ENCODE measurements around the gene CLDN16. TPM values are rescaled to one million over a fixed set of nuclear protein-coding genes. Genes with fewer than 3 reads are reported as not detected.

The CLDN16 gene
- total and polyA plus RNA-seq, 2 experiments from 2014 or later: 0.11 TPM; not detected in 1

DNA sequence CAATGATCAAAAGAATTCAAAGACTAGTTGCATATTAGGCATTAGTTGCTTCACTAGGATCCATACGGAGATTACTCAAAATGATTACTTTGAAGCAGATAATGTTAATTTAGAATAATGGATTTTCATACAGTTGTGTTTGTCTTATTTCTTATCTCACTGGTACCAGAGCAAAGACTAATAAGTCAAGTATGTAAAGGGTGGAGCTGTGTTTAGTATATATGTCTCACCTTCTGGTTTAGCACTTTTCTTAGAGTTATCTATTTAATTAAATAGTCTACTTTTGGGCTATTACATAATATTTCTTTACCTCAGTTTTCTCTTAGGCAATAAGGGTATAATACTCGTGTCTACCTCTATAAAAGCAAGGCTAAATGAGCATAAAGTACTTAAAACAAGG is 42.9 kb downstream of the CLDN16 start:
- no peaks in the 10 kb centered on the region for H3K9me2 ChIP-seq (ENCODE audit: insufficient read depth)
- no peak for DNase-seq
- TF ChIP-seq EZH2phosphoT487 (IDR thresholded peaks at IDR 0.05; ENCODE audit: insufficient read depth, low read depth): no peak
- no peak overlapping the region for H3K9ac ChIP-seq
- H3K79me2 ChIP-seq (ENCODE audit: insufficient read depth): no peaks in the 10 kb centered on the region
- H3K27me3 ChIP-seq (replicated peaks; ENCODE audit: insufficient read depth): no peaks in the 10 kb centered on the region
- H3F3A ChIP-seq (ENCODE audit: insufficient read depth): 0 out of 2 replicates have a peak, but pooled peaks cover 10% of the 10 kb centered on the region
- WGBS, 2 experiments (ENCODE audit: low coverage in 1 of 2, low lambda C conversion rate in 2 of 2, missing lambda C conversion rate in 2 of 2): 88 to 91% methylated on average over 2 of the region's 2 CpGs
- H3K4me3 ChIP-seq: no peak overlapping the region
- H2AFZ ChIP-seq: no peak overlapping the region
- in situ Hi-C loops (cut with MboI): loop anchor here (25.0 kb wide), 1 partner anchor 469 kb away; no protein-coding TSS in a partner anchor
- no peak overlapping the region for H3K4me2 ChIP-seq (ENCODE audit: unreplicated experiment)
- no peaks in the 10 kb centered on the region for H3K9me3 ChIP-seq (ENCODE audit: low read depth)
- H3K4me1 ChIP-seq (ENCODE audit: insufficient read depth): peaks cover 18% of the 10 kb centered on the region
- no peaks in the 10 kb centered on the region for H4K20me1 ChIP-seq (ENCODE audit: insufficient read depth)
- no peak overlapping the region for H3K27ac ChIP-seq
- H3K36me3 ChIP-seq (ENCODE audit: low read depth): no peaks in the 10 kb centered on the region

DNA sequence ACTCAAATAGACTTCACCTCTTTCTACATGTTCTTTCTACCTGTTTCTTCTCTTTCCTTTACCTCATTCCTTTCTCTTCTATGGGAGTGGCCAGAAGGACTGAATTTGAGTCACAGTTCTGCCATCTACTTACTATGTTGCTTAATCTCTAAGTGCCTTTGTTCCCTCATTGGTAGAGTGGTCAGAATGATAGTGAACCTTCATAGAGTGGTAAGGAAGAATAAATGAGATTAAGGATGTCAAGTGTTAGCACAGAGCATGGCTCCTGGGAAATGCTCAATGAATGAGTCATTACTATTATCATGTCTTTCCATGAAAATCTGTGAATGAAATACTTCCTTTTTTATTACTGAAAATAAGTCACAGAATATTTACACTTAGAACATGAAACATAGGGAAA is 44.3 kb downstream of the CLDN16 start:
- Histone ChIP-seq H3K4me2 (ENCODE audit: unreplicated experiment) (no peak overlapping the region), H3K36me3 (ENCODE audit: low read depth) (no peaks in the 10 kb centered on the region), H4K20me1 (ENCODE audit: insufficient read depth) (no peaks in the 10 kb centered on the region), H3K9me2 (ENCODE audit: insufficient read depth) (no peaks in the 10 kb centered on the region), H2AFZ (no peak overlapping the region), H3K4me3 (no peak overlapping the region), H3K79me2 (ENCODE audit: insufficient read depth) (no peaks in the 10 kb centered on the region), H3F3A (ENCODE audit: insufficient read depth) (0 out of 2 replicates have a peak, but pooled peaks cover 10% of the 10 kb centered on the region), H3K9ac (no peak overlapping the region), H3K27ac (no peak overlapping the region), H3K27me3 (replicated peaks; ENCODE audit: insufficient read depth) (no peaks in the 10 kb centered on the region), H3K4me1 (ENCODE audit: insufficient read depth) (peaks cover 18% of the 10 kb centered on the region), H3K9me3 (ENCODE audit: low read depth) (no peaks in the 10 kb centered on the region)
- TF ChIP-seq EZH2phosphoT487 (IDR thresholded peaks at IDR 0.05; ENCODE audit: insufficient read depth, low read depth): no peak
- no peak for TF ChIP-seq EZH2 (IDR thresholded peaks at IDR 0.05; ENCODE audit: insufficient read depth, poor library complexity, severe bottlenecking)
- in situ Hi-C loops (cut with MboI): loop anchor here (25.0 kb wide), 1 partner anchor 470 kb away; no protein-coding TSS in a partner anchor
- DNase-seq: peak; percentile 51

DNA sequence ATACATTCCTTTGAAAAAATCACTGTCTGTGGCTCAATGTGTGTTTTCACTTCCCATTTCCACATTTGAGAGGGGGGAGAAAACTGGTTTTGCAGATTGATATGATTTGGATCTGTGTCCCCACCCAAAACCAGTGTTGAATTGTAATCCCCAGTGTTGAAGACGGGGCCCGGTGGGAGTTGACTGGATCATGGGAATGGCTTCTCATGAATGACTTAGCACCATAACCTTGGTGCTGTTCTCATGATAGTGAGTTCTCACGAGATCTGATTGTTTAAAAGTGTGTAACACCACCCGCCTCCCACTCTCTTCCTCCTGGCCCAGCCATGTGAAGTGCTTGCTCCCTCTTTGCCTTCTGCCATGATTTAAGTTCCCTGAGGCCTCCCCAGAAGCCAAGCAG is 45.7 kb downstream of the CLDN16 start:
- Histone ChIP-seq H3K9ac (no peak overlapping the region), H3K27me3 (replicated peaks; ENCODE audit: insufficient read depth) (no peaks in the 10 kb centered on the region), H3K4me1 (ENCODE audit: insufficient read depth) (peaks cover 18% of the 10 kb centered on the region), H4K20me1 (ENCODE audit: insufficient read depth) (no peaks in the 10 kb centered on the region), H3K79me2 (ENCODE audit: insufficient read depth) (no peaks in the 10 kb centered on the region), H3K36me3 (ENCODE audit: low read depth) (no peaks in the 10 kb centered on the region), H3F3A (ENCODE audit: insufficient read depth) (0 out of 2 replicates have a peak, but pooled peaks cover 10% of the 10 kb centered on the region), H3K27ac (no peak overlapping the region), H2AFZ (no peak overlapping the region), H3K9me3 (ENCODE audit: low read depth) (no peaks in the 10 kb centered on the region), H3K4me2 (ENCODE audit: unreplicated experiment) (no peak overlapping the region), H3K4me3 (no peak overlapping the region), H3K9me2 (ENCODE audit: insufficient read depth) (no peaks in the 10 kb centered on the region)
- no peak for DNase-seq
- 86 to 91% methylated on average over 4 of the region's 4 CpGs for WGBS, 2 experiments (ENCODE audit: low coverage in 1 of 2, low lambda C conversion rate in 2 of 2, missing lambda C conversion rate in 2 of 2)
- in situ Hi-C loops (cut with MboI): loop anchor here (25.0 kb wide), 1 partner anchor 471 kb away; no protein-coding TSS in a partner anchor
- no peak for TF ChIP-seq EZH2 (IDR thresholded peaks at IDR 0.05; ENCODE audit: insufficient read depth, poor library complexity, severe bottlenecking)
- no peak for TF ChIP-seq EZH2phosphoT487 (IDR thresholded peaks at IDR 0.05; ENCODE audit: insufficient read depth, low read depth)

DNA sequence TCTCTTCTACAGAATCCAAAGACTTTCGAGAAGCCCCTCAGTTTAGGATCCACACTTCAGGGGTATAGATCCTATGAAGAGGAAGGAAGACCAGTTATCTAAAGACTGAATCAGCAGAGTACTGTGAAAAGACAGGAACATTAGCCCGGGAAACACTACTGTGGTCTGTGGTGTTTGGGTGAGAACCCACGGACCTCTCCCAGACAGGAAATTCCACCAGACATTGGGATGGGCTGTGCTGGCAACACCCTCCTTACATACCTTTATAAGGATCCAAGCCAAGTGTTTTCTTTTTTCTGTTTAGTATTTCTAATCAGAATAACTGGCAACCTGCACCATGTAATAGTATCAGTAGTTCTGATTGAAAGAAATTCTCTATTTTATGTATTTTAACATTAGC is 47.7 kb downstream of the CLDN16 start:
- no peaks in the 10 kb centered on the region for H3K9me3 ChIP-seq (ENCODE audit: low read depth)
- no peaks in the 10 kb centered on the region for H3K36me3 ChIP-seq (ENCODE audit: low read depth)
- no peak for DNase-seq
- no peak overlapping the region for H2AFZ ChIP-seq
- TF ChIP-seq EZH2phosphoT487 (IDR thresholded peaks at IDR 0.05; ENCODE audit: insufficient read depth, low read depth) (no peak), EZH2 (IDR thresholded peaks at IDR 0.05; ENCODE audit: insufficient read depth, poor library complexity, severe bottlenecking) (no peak)
- no peak overlapping the region for H3K4me2 ChIP-seq (ENCODE audit: unreplicated experiment)
- H3K4me1 ChIP-seq (ENCODE audit: insufficient read depth): peaks cover 9% of the 10 kb centered on the region
- H3K27ac ChIP-seq: no peak overlapping the region
- no peaks in the 10 kb centered on the region for H4K20me1 ChIP-seq (ENCODE audit: insufficient read depth)
- no peaks in the 10 kb centered on the region for H3K27me3 ChIP-seq (replicated peaks; ENCODE audit: insufficient read depth)
- no peak overlapping the region for H3K9ac ChIP-seq
- H3K79me2 ChIP-seq (ENCODE audit: insufficient read depth): no peaks in the 10 kb centered on the region
- H3K4me3 ChIP-seq: no peak overlapping the region
- H3K9me2 ChIP-seq (ENCODE audit: insufficient read depth): no peaks in the 10 kb centered on the region
- no peaks in the 10 kb centered on the region for H3F3A ChIP-seq (ENCODE audit: insufficient read depth)
- in situ Hi-C loops (cut with MboI): loop anchor here (25.0 kb wide), 1 partner anchor 473 kb away; no protein-coding TSS in a partner anchor
- 46 to 48% methylated on average over 3 of the region's 3 CpGs for WGBS, 2 experiments (ENCODE audit: low coverage in 1 of 2, low lambda C conversion rate in 2 of 2, missing lambda C conversion rate in 2 of 2)

DNA sequence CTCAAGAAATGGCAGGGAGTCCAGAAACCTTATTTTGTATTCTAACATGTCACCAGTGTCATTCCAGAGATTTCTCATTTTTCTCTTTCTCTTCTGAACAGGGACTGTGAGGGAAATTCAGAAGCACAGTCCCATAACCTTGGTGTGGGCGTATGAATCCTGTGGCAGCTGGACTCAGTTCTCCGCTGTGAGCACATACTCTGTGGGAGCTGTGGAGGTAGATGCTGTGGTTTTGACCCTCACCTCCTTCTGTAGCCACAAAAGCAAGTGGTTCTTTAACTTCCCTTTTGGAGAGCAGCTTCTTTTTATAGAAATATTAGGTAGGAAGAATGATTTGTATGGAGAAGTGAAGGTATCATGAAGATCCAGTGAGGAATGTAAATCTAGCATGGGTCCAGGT is 48.4 kb downstream of the CLDN16 start:
- Histone ChIP-seq H3K27me3 (replicated peaks; ENCODE audit: insufficient read depth) (no peaks in the 10 kb centered on the region), H3K79me2 (ENCODE audit: insufficient read depth) (no peaks in the 10 kb centered on the region), H3K36me3 (ENCODE audit: low read depth) (no peaks in the 10 kb centered on the region), H3F3A (ENCODE audit: insufficient read depth) (no peaks in the 10 kb centered on the region), H2AFZ (no peak overlapping the region), H3K9ac (no peak overlapping the region), H3K4me2 (ENCODE audit: unreplicated experiment) (no peak overlapping the region), H4K20me1 (ENCODE audit: insufficient read depth) (no peaks in the 10 kb centered on the region), H3K4me1 (ENCODE audit: insufficient read depth) (peaks cover 9% of the 10 kb centered on the region), H3K9me2 (ENCODE audit: insufficient read depth) (no peaks in the 10 kb centered on the region), H3K9me3 (ENCODE audit: low read depth) (no peaks in the 10 kb centered on the region), H3K4me3 (no peak overlapping the region), H3K27ac (no peak overlapping the region)
- in situ Hi-C loops (cut with MboI): loop anchor here (25.0 kb wide), 1 partner anchor 474 kb away; no protein-coding TSS in a partner anchor
- TF ChIP-seq EZH2phosphoT487 (IDR thresholded peaks at IDR 0.05; ENCODE audit: insufficient read depth, low read depth): no peak
- TF ChIP-seq EZH2 (IDR thresholded peaks at IDR 0.05; ENCODE audit: insufficient read depth, poor library complexity, severe bottlenecking): no peak
- no peak for DNase-seq
- 94 to 100% methylated on average over 2 of the region's 2 CpGs for WGBS, 2 experiments (ENCODE audit: low coverage in 1 of 2, low lambda C conversion rate in 2 of 2, missing lambda C conversion rate in 2 of 2)

Data from GM23248 (cell line).